ENCODE data around the gene SLC44A4. TPM values are rescaled to one million over a fixed set of nuclear protein-coding genes. Genes with fewer than 3 reads are reported as not detected.

The SLC44A4 gene
- total and polyA plus RNA-seq, 9 of the 15 experiments (the other 6 are each of a cell fraction or from before 2014, with no cell fraction given), result 7.9 to 18.6 (median 11.2) TPM

- TF ChIP-seq RREB1 (CRISPR knock-in tag; IDR thresholded peaks at IDR 0.05) (0 out of 2 replicates have a peak, but pooled peaks have one; percentile 63), ETS1 (conservative IDR thresholded peaks at IDR 0.05; ENCODE audit: control insufficient read depth, low read depth, low read length) (no peak), CREM (IDR thresholded peaks at IDR 0.05; ENCODE audit: low read depth) (0 out of 2 replicates have a peak, but pooled peaks have one; percentile 29), MBD2 (IDR thresholded peaks at IDR 0.05; ENCODE audit: borderline replicate concordance, low read depth) (0 out of 2 replicates have a peak, but pooled peaks have one; percentile 23), HNRNPK (IDR thresholded peaks at IDR 0.05; ENCODE audit: low read depth, low read length, poor library complexity, severe bottlenecking) (peak; percentile 55), SMC3 (conservative IDR thresholded peaks at IDR 0.05; ENCODE audit: insufficient read depth, low read depth, low read length) (no peak), ILF3 (IDR thresholded peaks at IDR 0.05; ENCODE audit: borderline replicate concordance) (0 out of 2 replicates have a peak, but pooled peaks have one; percentile 44), HDAC1 (IDR thresholded peaks at IDR 0.05) (peak in 1 of 2 experiments; percentile 26; a peak in 1 of 4 replicates), SMAD4 (CRISPR knock-in tag; conservative IDR thresholded peaks at IDR 0.05) (peak; percentile 85), GABPA (tag; conservative IDR thresholded peaks at IDR 0.05; ENCODE audit: low read depth) (peak; percentile 70)
- TF ChIP-seq, protein P1, sequence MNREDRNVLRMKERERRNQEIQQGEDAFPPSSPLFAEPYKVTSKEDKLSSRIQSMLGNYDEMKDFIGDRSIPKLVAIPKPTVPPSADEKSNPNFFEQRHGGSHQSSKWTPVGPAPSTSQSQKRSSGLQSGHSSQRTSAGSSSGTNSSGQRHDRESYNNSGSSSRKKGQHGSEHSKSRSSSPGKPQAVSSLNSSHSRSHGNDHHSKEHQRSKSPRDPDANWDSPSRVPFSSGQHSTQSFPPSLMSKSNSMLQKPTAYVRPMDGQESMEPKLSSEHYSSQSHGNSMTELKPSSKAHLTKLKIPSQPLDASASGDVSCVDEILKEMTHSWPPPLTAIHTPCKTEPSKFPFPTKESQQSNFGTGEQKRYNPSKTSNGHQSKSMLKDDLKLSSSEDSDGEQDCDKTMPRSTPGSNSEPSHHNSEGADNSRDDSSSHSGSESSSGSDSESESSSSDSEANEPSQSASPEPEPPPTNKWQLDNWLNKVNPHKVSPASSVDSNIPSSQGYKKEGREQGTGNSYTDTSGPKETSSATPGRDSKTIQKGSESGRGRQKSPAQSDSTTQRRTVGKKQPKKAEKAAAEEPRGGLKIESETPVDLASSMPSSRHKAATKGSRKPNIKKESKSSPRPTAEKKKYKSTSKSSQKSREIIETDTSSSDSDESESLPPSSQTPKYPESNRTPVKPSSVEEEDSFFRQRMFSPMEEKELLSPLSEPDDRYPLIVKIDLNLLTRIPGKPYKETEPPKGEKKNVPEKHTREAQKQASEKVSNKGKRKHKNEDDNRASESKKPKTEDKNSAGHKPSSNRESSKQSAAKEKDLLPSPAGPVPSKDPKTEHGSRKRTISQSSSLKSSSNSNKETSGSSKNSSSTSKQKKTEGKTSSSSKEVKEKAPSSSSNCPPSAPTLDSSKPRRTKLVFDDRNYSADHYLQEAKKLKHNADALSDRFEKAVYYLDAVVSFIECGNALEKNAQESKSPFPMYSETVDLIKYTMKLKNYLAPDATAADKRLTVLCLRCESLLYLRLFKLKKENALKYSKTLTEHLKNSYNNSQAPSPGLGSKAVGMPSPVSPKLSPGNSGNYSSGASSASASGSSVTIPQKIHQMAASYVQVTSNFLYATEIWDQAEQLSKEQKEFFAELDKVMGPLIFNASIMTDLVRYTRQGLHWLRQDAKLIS (CRISPR knock-in tag; IDR thresholded peaks at IDR 0.05), result peak; percentile 60; the same call in 1 of the 2 replicates
These were observed 23.3 kb upstream of the SLC44A4 start, which contains the start of gene ZBTB12 (continued) for GRCh38 chr6:31901953-31902643.
